Heart left ventricle (tissue), 16 donors: ENCODE results near the gene LBX2. TPM values are rescaled to one million over a fixed set of nuclear protein-coding genes. Genes with fewer than 3 reads are reported as not detected.

Source experiments
- ATAC-seq, 4 donors: fragments of 200-7000 bp; cut with Tn5 transposase; one replicate each; pipeline ENCODE4 v1.9.1; 2020 to 2022; ENCODE audit warnings: moderate library complexity in 4 of 4, mild to moderate bottlenecking in 3 of 4, moderate number of reproducible peaks in 1 of 4
- DNase-seq, 5 donors: peaks; one replicate each; pipeline ENCODE4 v3.0.0-alpha.2; 2020
- H3K27ac ChIP-seq, 12 donors: fragments of 200-600 bp; sonication (generic) in 4 of 12; one replicate each; pipeline versions ENCODE4 v1.5.0 to v1.8.0; 2016 to 2022; ENCODE audit warnings: mild to moderate bottlenecking in 2 of 12
- H3K27me3 ChIP-seq, 9 donors: fragments of 200-600 bp; sonication (generic) in 2 of 9; one replicate each; pipeline versions ENCODE4 v1.5.1 to v1.8.0; 2016 to 2022; ENCODE audit warnings: mild to moderate bottlenecking in 3 of 9
- H3K36me3 ChIP-seq, 9 donors: fragments of 200-600 bp; sonication (generic) in 2 of 9; one replicate each; pipeline versions ENCODE4 v1.5.0 to v1.8.0; 2018 to 2022; ENCODE audit warnings: mild to moderate bottlenecking in 2 of 9
- H3K4me1 ChIP-seq, 12 donors: fragments of 200-600 bp; sonication (generic) in 4 of 12; one replicate each; pipeline versions ENCODE4 v1.5.0 to v1.8.0; 2016 to 2022; ENCODE audit warnings: mild to moderate bottlenecking in 3 of 12
- H3K4me3 ChIP-seq, 12 donors: fragments of 200-600 bp; sonication (generic) in 4 of 12; one replicate each; pipeline versions ENCODE4 v1.5.0 to v1.8.0; 2017 to 2022; ENCODE audit warnings: mild to moderate bottlenecking in 9 of 12, moderate library complexity in 4 of 12
- H3K9me3 ChIP-seq, 12 donors: fragments of 200-600 bp; sonication (generic) in 4 of 12; one replicate each; pipeline versions ENCODE4 v1.5.0 to v1.8.0; 2016 to 2022; ENCODE audit warnings: mild to moderate bottlenecking in 1 of 12
- POLR2A ChIP-seq, 2 donors: fragments of 450-650 bp; IDR thresholded peaks; one replicate each; pipeline ENCODE4 v1.6.1; 2017; ENCODE audit warnings: antibody characterized with exemption in 2 of 2, mild to moderate bottlenecking in 2 of 2, moderate library complexity in 2 of 2
- WGBS, 4 donors: extraction: QIAGEN DNeasy Blood & Tissue Kit in 2 of 4; methylation state at CpG; one replicate each; pipeline versions ENCODE4 v1.1.5 to v1.1.7; 2013 to 2018; 5-methylcytosine and 5-hydroxymethylcytosine counted together
- intact Hi-C, 10 donors: fragments of 100-400 bp; cut with DNase I; formaldehyde crosslinking; loops; one replicate each; pipeline versions ENCODE4 v1.11.1 to v1.14.2; 2022
- long read RNA-seq, 3 donors: library from polyadenylated mRNA; unstranded; transcript quantifications; one replicate each; pipeline ENCODE4 v2.0.0, GENCODE V29; 2020 to 2021
- polyA plus RNA-seq, 2 donors: library from polyadenylated mRNA; stranded (reverse); fragments of 200-250 nt; gene quantifications; one replicate each; pipeline ENCODE4 v1.2.3, GENCODE V29; 2013
- total RNA-seq, 9 donors: library from RNA; depleted of rRNA in 2 of 9; stranded (reverse); fragments of >200 nt in 2 of 9; fragmentation: NEBNext Ultra II Directional in 3 of 9; extraction: Animal tissue kit (Norgen Biotek cat#: 25700) in 3 of 9; gene quantifications; one replicate each; pipeline versions ENCODE4 v1.1.0 to v1.2.4, GENCODE V29; 2016 to 2023
- TF ChIP-seq, protein P1 (sequence below), 12 donors: fragments of 200-600 bp; sonication (generic) in 4 of 12; IDR thresholded peaks; one replicate each; pipeline versions ENCODE4 v1.5.0 to v1.8.0; 2018 to 2022; ENCODE audit warnings: antibody characterized with exemption in 12 of 12, mild to moderate bottlenecking in 5 of 12
- donor health status: ischemic (EF 13 %, LVEDD 7.1; RV severe dilation, severe dysfunction).
- donor health status: healthy with polysubstance abuse.
- donor health status: DM: no; HTN: yes; CAD: no.
- donor health status: DM: no; HTN: no; CAD: no.
- donor health status: ischemic (EF 25% LVEDD 6.9; RV normal size, moderate dysfunction).
- donor health status: ischemic (EF 25% LVEDD 5.7; RV mildly dilated, moderate dysfunction).
- donor health status: healthy.
- donor health status: DM: yes; HTN: yes; CAD: no.
- donor health status: ischemic (EF 35%, LVEDD 5.7; RV mildly dilated, moderate dysfunction).
- donor health status: nonischemic (EF 11% LVEDD 7.7; RV severe dilation, severe dysfunction).
- donor health status: DM: yes; HTN: yes; CAD: no.
- donor health status: PGD.
- donor health status: ischemic (EF 29% LVEDD 5.4; RV normal size, mild dysfunction).
- donor health status: nonischemic (EF 23%, LVEDD 6.1; RV moderate dilation, normal function).

LBX2 gene, protein sequence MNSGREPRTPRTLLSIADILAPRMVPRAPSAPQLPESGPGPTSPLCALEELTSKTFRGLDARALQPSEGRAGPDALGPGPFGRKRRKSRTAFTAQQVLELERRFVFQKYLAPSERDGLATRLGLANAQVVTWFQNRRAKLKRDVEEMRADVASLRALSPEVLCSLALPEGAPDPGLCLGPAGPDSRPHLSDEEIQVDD
- 1 to 10 TPM in 2 of 9 donors, under 1 TPM in 5, not detected in 2; 0.14 to 1.7 (median 0.72) TPM for total RNA-seq
- polyA plus RNA-seq, result under 1 TPM; 0.27 to 0.67 TPM
- long read RNA-seq, donor 1, result 0 reads
- long read RNA-seq, donor 2, partial matches to known transcripts, result 0 of 1 reads
- long read RNA-seq, donor 2, other reads (novel, unspliced or antisense), result 1 of 1 reads
- long read RNA-seq, donor 3, partial matches to known transcripts, result 0 of 2 reads
- long read RNA-seq, donor 3, other reads (novel, unspliced or antisense), result 2 of 2 reads

DNA sequence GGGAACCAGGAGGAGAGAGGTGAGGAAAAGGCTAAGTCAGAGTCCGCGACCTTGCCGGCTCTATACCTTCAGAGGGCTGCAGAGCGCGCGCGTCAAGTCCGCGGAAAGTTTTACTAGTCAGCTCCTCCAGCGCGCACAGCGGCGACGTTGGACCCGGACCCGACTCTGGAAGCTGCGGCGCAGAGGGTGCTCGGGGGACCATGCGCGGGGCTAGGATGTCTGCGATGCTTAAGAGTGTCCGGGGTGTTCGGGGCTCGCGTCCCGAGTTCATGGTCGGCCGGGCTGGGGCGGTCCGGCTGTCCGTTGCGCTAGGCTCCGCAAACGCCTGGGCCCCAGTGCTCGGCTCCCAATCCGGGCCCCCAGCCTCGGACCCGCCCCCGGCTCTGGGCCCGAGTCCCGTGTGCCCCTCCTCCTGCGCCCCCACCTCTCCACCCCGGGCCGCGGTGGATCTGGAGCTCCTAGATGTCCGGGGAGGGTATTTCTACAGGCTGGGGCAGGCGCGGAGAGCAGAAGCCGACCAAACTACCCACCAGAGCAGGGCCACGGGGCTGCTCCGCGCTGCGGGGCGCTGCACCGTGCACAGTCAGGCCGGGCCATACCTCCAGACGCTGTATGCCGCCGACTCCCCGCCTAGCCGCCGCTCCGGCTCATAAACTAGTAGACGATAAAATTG is at the start of gene LBX2:
Gene LBX2, minus strand, starts transcription at position 337 of the 673 bp plus-strand sequence. Its CDS starts 66 bp downstream, at position 271.
- peaks cover 0 to 2% (median under 1%) of the 10 kb centered on the region in 9 donors for H3K36me3 ChIP-seq
- H3K27me3 ChIP-seq, result peaks cover 21 to 65% (median 35%) of the 10 kb centered on the region in 9 donors
- WGBS, 4 donors, result 2 to 6% (median 3%) methylated on average over 33 to 65 of the region's 65 CpGs
- H3K9me3 ChIP-seq, result no peaks in the 10 kb centered on the region
- TF ChIP-seq, protein P1, sequence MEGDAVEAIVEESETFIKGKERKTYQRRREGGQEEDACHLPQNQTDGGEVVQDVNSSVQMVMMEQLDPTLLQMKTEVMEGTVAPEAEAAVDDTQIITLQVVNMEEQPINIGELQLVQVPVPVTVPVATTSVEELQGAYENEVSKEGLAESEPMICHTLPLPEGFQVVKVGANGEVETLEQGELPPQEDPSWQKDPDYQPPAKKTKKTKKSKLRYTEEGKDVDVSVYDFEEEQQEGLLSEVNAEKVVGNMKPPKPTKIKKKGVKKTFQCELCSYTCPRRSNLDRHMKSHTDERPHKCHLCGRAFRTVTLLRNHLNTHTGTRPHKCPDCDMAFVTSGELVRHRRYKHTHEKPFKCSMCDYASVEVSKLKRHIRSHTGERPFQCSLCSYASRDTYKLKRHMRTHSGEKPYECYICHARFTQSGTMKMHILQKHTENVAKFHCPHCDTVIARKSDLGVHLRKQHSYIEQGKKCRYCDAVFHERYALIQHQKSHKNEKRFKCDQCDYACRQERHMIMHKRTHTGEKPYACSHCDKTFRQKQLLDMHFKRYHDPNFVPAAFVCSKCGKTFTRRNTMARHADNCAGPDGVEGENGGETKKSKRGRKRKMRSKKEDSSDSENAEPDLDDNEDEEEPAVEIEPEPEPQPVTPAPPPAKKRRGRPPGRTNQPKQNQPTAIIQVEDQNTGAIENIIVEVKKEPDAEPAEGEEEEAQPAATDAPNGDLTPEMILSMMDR (IDR thresholded peaks at IDR 0.05), result no peak
- no peak for TF ChIP-seq POLR2A (IDR thresholded peaks at IDR 0.05)
- ATAC-seq (no peak), DNase-seq (peak in 1 of 5 donors; percentile 25)
- peak within 1 kb of the TSS in 11 of 12 donors; percentile 9 to 61 (median 20) for H3K4me3 ChIP-seq
- intact Hi-C loops, result no loop called here
- no peak within 1 kb of the TSS for H3K27ac ChIP-seq
- peaks cover 5 to 52% (median 36%) of the 10 kb centered on the region in 12 donors for H3K4me1 ChIP-seq

DNA sequence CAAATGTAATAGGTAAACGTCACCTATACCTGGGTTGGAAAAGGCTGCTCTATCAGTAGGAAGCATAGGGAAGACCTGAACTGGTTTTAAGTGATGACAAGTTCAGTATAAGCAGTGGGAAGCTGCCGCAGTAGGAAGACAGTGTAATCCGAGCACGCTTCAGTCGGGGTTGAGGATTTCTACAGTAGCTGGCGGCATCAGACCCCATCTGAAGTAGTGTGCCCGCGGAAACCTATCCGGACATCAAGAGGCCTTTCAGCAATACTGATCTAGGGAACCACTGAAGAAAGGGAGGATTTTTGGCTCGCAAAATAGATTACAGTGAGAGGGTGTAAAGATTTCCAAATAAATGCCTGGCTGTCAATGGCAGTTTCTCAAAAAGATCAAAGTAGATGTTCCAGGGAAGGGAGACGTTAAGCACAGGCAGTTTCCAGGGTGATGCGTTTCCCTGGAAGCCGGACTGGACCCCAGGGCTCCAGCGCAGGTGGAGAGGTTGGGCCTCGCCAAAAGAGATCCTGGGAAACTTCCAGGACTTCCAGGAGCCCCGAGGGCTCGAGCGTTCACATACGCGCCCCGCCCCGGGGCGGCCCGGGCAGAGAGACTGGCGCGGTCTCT is 49.0 kb upstream of the LBX2 start:
- Histone ChIP-seq H3K9me3 (no peaks in the 10 kb centered on the region), H3K27me3 (peaks cover 0 to 4% (median 0%) of the 10 kb centered on the region in 9 donors), H3K36me3 (peaks cover 0 to 3% (median 0%) of the 10 kb centered on the region in 9 donors), H3K4me1 (peaks cover 0 to 35% (median 21%) of the 10 kb centered on the region in 12 donors), H3K4me3 (peak overlapping the region; percentile 43 to 79 (median 60)), H3K27ac (peak overlapping the region; percentile 51 to 91 (median 84))
- ATAC-seq, result peak in 1 of 4 donors; percentile 23
- TF ChIP-seq POLR2A (IDR thresholded peaks at IDR 0.05), result no peak
- TF ChIP-seq, protein P1 (IDR thresholded peaks at IDR 0.05), result no peak
- DNase-seq, result no peak
- intact Hi-C loops, result loop anchor here in 1 of 10 donors (2.0 kb wide), 1 partner anchor 18 kb away; no protein-coding TSS in a partner anchor
- 11 to 19% (median 14%) methylated on average over 23 to 26 of the region's 26 CpGs for WGBS, 4 donors

DNA sequence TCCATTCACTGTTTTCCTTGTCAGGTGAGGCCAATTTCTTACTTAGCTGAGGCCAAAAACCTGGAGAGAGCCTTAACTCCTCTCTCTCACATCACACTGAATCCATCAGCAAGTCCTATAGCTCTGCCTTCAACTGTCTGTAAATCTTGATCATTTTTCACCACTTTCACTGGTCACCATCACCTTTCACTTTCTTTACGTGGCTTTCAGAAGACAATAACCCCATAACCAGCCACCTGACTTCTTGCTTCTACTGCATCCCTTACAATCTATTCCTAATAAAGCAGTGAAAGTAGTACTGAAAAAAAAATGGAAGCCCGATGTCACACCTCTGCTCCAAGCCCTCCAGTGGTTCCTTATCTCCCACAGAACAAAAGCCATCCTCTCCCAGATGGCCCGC is 46.6 kb upstream of the LBX2 start:
- Histone ChIP-seq H3K4me3 (no peak overlapping the region), H3K4me1 (peaks cover 0 to 21% (median 17%) of the 10 kb centered on the region in 12 donors), H3K9me3 (no peaks in the 10 kb centered on the region), H3K36me3 (peaks cover 0 to 3% (median 0%) of the 10 kb centered on the region in 9 donors), H3K27ac (no peak overlapping the region), H3K27me3 (peaks cover 0 to 4% (median 0%) of the 10 kb centered on the region in 9 donors)
- intact Hi-C loops, result loop anchor here in 1 of 10 donors (2.0 kb wide), 1 partner anchor 15 kb away; no protein-coding TSS in a partner anchor
- ATAC-seq, result no peak
- DNase-seq, result no peak
- WGBS, 4 donors, result 73 to 84% (median 77%) methylated on average over 3 of the region's 3 CpGs
- TF ChIP-seq, protein P1 (IDR thresholded peaks at IDR 0.05), result no peak
- no peak for TF ChIP-seq POLR2A (IDR thresholded peaks at IDR 0.05)
